HG03354 (cell line): ENCODE measurements around the gene SCN8A.
"Not testable (repeated sequence)": the region's sequence is repeated elsewhere in the genome, so short reads cannot be mapped to it uniquely, and the experiment has no call there.

Experiments used
- ATAC-seq: cut with Tn5 transposase; IDR thresholded peaks from one replicate; pipeline ENCODE4 v1.9.1; 2021; ENCODE audit warnings: mild to moderate bottlenecking; ENCODE audit not compliant: unreplicated experiment, poor library complexity, severe bottlenecking

Gene SCN8A

GRCh38 chr12:51823875-51824565 is 233.0 kb downstream of the SCN8A start:
- ATAC-seq: no peak

- no peak for ATAC-seq
Observed at GRCh38 chr12:51825216-51825615, 234.2 kb downstream of the SCN8A start.

GRCh38 chr12:51826881-51827280 is 235.8 kb downstream of the SCN8A start:
- no peak for ATAC-seq

GRCh38 chr12:51827925-51828818 is 237.1 kb downstream of the SCN8A start:
- no peak for ATAC-seq

GRCh38 chr12:51829011-51829481 is 238.0 kb downstream of the SCN8A start:
- ATAC-seq: no peak

DNA sequence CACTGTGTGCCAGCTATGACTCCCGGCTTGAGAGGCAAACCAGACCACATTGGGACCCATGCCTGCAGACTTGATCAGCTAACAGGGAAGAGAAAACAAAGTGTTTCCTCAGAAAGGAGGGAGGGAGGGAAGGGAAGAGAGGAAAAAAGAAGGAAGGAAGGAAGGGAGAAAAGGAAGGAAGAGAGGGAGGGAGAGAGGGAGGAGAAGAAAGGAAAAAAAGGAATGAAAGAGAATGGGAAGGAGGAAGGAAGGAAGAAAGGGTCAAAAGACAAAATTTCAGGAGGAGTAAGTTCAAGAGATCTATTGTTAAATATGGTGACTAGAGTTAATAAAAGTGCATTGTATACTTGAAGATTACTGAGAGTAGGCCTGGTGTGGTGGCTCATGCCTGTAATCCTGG is 238.6 kb downstream of the SCN8A start:
- ATAC-seq: no peak

GRCh38 chr12:51831817-51832216 is 240.8 kb downstream of the SCN8A start:
- ATAC-seq: not testable (repeated sequence)

DNA sequence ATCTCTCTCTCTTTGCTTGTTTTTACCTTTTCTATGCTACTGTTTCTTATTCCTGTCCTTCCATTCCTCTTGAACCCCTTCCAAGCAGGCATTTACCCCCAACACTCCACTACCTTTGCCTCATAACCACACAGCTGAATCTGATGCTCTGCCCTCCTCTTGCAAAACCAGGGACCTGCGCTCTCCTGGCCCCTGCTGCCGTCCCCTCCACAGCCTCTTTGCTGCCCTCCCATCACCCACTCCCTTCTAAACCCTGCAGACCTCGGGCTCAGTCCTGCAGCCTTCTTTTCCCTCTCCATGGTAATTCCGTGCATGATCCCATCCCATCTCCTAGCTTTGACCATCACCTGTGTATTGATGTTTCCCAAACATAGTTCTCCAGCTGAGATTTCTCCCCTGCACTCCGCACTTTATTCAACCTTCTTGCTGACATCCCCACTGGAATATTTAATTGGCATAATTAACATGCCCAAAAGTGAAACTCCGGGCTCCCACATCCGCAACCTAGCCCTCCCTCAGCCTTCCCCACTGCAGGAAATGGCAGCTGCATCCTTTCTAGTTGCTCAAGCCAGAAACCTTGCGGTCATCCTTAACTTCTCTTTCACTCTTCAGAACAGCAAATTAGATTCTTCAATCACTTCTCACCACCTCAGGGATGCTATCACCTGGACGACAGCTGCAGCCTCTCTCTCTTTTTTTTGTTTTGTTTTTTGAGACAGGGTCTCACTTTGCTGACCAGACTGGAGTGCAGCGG is 241.5 kb downstream of the SCN8A start:
- ATAC-seq: no peak

GRCh38 chr12:51833448-51834227 is 242.6 kb downstream of the SCN8A start:
- no peak for ATAC-seq

GRCh38 chr12:51834411-51834810 is 243.4 kb downstream of the SCN8A start:
- no peak for ATAC-seq

DNA sequence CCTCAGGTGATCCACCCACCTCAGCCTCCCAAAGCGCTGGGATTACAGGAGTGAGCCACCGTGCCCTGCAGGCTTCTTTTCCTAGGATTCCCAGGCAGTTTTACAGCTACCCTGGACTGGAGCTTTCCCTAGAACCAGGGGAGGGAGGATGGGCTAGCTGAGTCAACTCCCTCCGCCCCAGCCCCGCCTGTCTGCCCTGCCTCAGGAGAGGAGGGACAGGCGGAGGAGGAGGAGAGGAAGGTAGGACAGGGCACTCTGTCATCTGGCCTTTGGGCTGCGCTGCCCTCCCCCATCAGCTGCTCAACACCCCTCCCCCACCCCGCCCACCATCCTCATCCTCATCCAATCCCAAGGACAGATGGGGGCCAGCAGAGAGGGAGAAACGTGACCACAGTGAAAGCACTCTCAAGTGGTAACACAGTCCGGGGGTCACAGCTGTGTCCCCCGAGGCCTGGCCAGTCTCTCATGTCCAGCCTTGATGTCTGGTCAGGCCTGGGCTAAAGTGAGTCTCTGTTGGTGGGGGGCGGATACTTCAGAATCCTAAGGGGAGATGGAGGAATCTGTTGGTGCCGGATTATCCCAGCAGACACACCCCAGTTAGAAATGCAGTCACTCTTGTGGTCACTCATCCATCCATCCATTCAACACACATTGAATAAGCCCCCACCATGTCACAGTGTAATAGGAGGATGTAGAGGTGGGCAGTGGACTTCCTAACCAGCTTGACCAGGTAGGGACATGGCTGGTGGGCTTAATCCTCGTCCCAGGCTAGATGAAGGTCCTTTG is 245.2 kb downstream of the SCN8A start:
- no peak for ATAC-seq

- no peak for ATAC-seq
Observed at GRCh38 chr12:51836827-51837173, 245.8 kb downstream of the SCN8A start.

DNA sequence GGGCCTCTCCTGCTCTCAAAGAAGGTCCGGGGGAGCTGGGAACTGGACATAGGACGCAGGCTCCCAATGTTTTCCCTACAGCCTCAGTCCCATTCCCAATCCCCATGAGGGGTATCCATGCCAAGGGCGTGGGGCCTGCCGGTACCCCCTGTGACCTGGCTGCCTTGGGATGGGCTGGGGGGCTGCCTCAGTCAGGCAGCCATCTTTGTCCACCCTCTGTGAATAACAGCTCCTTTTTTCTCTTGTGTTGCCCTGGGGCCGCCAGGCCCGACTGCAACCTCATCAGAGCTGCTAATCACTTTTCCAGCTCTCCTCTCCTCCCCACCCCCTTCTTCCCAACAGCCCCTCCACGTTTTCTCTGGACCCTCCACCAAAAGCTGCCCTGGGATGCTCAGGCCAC is 246.3 kb downstream of the SCN8A start:
- ATAC-seq: no peak

DNA sequence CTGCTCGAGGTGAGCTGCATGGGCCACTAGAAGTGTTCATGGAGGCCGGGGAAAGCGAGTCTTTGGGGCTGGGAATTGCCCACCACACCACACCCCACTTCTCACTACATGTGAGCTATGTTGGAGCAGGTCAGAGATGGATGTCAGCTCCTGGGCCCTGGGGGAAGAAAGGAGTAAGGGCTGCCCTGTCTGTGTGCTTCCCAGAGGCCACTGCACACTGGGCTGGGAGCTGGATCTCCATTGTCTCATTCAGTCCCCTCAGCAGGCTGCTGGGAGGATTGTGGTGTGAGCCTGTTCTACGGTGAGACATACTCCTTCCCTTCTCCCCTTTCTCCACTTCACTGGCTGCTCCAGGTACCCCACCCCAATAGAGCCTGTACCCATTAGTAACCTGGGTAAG is 247.0 kb downstream of the SCN8A start:
- no peak for ATAC-seq

GRCh38 chr12:51838762-51839161 is 247.7 kb downstream of the SCN8A start:
- no peak for ATAC-seq

DNA sequence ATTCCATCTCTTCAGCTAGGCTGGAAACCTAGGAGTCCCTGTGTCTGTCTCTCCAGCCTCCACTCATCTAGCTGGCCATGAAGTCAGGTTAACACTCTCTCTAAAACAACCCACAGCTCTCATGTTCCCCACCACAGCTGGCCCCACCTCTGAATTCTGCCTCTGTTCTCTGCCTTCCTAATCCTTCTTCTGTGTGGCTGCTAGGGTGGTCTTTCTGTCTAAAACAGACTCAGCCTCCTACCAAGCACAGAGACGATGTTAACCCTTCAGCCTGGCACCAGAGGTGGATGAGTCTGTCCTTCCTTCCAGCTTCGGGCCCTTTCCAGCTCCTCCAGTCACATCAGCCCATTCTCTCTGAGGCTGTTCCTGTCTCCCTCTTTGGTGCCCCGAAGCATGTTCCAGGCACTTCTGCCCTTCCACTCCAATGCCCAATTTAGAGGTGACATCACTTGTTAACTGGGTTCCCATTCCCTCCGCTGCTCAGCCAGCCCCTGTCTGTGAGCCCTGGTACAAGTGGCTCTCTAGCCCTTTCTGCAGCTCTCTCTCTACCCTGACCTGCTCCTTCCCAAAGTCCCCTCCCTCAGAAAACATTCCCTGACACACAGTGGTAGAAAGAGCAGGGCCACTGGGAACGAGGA is 248.4 kb downstream of the SCN8A start:
- no peak for ATAC-seq

DNA sequence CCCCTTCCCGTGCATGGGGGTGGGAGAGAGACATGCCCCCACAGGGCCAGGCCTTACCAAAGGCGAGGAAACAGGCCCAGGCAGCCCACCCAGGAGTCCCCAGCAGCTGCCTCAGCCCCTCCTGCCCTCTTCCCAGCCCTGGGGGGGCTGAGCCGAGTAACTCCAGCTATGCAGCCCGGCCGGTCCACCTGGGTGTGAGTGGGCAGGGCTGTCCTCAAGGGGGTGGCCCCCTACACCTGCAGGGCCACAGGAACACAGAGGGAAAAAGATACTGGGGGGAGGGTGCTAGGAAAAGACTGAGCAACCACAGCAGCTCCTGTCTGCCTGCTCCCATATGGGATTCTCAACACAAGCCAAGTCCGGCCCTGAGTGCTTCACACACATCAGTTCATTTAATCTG is 249.9 kb downstream of the SCN8A start:
- ATAC-seq: no peak

DNA sequence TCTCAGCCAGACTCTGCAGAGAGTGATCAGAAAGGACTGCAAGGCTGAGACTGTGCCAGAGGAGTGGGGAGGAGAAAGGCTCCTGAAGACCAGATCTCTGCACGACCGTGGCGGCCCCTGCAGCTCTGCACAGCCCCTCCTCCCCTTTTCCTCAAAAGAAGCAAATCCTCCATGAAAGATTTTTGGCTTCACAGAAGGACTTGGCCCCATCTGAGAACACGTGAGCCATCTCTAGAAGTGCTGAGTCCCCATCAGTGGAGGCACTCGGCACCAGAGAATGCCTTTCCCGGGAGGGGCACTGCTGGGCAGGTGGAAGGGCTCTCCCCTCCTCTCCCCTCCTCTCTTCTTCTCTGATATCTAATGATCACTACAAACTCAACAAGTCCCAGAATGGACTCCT is 250.7 kb downstream of the SCN8A start:
- no peak for ATAC-seq

GRCh38 chr12:51844854-51845253 is 253.8 kb downstream of the SCN8A start:
- ATAC-seq: no peak
